ENCODE data around the gene AIMP1.
"Not testable (repeated sequence)": the region's sequence is repeated elsewhere in the genome, so short reads cannot be mapped to it uniquely, and the experiment has no call there.

Gene AIMP1

DNA sequence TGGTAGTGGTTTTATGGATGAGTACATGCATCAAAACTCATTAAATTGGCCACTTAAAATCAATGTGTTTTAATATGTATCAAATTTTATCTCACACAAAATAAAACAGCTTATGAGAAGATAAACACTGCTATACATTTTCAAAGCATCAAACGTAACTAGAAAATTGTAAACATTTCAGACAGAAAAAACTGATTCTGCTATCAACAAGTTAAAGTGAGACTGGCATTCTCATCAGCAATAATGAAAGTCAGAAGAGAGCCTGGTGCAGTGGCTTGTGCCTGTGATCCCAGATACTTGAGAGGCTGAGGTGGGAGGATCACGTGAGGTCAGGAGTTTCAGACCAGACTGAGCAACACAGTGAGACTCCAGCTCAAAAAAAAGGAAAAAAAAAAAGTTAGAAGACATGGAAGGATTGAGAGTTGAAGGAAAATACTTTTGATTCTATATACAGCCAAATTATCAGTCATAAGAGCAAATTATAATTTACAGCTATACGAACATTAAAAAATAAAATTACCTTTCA is 3.3 kb upstream of the AIMP1 start:
- DNase-seq (ENCODE audit: low spot score) = no peak

DNA sequence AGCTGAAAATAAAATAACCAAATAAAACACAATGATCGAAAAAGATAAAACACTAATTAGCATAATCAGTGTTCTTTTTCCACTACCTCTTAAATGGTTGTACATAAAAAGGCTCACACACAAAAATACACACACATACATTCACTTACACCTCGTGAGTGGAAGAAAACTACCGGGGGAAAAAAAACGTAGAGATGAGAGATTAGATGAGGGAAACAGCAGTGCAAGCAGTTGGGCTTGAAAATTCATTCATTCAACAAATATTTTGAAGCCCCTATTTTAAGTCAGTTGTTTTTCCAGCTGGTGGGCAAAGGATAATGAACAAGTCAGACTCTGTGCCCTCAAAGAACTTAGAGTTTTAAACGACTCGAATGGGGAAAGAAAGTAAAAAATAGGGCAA is 1.4 kb upstream of the AIMP1 start:
- DNase-seq (ENCODE audit: low spot score) = no peak

DNA sequence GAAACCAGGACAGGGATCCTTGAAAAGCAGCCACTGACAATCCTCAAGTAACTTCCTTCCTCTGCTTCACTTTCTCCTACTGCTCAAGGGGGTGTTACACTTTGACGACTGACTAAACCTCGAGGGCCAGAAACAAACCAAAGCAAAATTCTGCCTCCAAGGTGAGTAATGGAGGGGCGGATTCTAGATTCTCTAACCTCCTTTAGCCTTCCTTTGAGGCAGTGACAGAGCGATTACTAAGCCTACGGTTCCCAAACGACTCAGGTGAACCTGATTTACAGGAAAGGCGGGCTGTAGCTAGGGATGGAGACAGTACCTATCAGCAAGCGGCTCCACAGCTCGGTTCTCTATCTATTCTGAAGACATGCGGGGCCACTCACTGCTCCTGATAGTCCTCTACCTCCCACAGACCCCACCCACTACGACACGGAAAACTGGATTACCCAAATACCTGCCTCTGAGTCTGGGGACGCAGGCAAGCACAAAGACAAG is 828 bp upstream of the AIMP1 start:
- peak; percentile 66 for DNase-seq (ENCODE audit: low spot score)

DNA sequence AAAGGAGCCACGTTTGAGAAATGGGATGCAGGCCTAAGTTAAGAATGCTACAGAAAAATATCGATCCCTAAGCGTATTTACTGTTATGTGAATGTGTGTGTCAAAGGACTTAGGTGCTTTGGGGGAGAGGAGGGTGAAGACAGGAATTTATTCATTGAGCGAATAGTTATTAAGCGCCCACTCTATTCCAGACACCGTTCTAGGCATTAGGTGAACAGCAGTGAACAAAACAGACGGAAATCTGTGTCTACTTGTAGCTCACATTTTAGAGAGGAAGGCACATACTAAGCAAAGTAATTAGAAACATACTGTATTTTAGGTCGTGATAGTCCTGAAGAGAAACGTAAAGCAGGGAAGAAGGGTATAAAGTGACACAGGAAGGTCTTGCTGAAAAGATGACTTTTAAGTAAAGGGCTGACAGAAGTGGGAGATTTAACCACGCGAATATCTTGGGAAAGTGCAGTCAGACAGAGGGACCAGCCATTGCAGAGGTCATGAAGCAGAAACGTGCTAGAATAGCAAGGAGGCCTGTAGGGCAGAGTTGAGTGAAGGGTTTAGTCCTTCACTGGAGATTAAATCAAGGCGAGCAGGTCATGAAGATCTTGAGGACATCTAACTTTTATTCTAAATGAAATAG is 541 bp downstream of the AIMP1 start:
- DNase-seq (ENCODE audit: low spot score) = no peak

DNA sequence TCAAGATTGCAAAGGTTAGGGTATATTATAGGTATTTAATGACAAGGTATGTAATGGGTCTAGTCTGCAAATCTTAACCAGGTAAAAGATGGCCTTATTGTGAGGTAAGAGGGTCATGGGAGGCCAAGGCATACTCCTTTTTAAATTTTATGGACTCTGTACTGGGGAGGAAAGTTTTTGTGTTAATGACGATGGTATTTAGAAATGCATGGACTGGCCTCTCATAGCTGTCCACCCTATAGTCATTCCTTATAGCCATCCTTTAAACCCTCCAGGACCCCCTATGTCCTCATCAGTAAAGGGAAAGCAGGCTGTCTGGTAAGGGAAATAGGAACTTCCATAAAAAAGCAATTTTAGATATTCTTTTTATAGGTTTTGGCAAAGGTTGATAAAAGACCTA is 1.5 kb downstream of the AIMP1 start:
- DNase-seq (ENCODE audit: low spot score) = no peak

DNA sequence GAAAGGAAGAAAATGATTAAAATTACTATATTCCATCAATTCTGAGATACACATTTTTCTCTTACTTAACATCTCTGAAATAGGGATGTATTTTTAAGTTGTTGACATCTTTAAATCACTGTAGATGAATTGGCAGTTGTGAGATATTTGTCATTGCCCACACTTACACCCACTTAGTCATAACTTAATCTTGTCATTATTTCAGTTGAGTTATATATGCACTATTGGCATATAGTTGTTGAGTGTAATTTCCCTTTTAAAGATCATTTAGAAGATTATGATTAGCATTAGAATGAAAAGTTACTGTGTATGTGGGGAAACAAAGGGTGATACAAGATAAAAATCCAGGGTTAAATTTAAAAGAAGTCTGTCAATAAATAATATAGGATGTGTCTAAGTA is 2.2 kb downstream of the AIMP1 start:
- DNase-seq (ENCODE audit: low spot score) = no peak

DNA sequence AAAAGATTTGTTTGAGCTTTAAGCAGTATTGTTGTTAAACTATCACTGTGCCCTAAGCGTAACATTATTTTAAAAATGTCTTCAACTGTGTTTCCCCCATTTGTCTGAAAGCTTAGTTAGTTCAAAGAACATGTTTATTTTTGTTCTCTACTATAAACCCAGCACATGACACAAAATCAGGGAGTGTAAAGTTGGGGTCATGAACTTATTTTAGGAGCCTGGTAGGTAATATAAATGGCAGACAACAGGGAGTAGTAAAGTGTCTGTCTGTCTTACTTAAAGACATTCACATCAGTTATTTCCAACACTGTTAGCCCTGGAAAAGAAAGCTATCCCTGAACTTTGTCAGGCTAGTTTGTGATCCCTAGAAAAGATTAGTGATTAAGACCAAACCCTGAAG is 3.9 kb downstream of the AIMP1 start:
- DNase-seq (ENCODE audit: low spot score) = no peak

DNA sequence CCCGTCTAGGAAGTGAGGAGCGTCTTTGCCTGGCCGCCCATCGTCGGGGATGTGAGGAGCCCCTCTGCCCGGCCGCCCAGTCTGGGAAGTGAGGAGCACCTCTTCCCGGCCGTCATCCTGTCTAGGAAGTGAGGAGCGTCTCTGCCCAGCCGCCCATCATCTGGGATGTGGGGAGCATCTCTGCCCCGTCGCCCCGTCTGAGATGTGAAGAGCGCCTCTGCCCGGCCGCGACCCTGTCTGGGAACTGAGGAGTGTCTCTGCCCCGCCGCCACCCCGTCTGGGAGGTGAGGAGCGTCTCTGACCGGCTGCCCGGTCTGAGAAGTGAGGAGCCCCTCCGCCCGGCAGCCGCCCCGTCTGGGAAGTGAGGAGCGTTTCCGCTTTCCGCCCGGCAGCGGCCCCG is 4.8 kb downstream of the AIMP1 start:
- not testable (repeated sequence) for DNase-seq (ENCODE audit: low spot score)

DNA sequence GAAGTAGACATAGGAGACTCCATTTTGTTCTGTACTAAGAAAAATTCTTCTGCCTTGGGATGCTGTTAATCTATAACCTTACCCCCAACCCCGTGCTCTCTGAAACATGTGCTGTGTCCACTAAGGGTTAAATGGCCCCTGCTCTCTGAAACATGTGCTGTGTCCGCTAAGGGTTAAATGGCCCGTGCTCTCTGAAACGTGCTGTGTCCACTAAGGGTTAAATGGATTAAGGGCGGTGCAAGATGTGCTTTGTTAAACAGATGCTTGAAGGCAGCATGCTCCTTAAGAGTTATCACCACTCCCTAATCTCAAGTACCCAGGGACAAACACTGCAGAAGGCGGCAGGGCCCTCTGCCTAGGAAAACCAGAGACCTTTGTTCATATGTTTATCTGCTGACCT is 5.5 kb downstream of the AIMP1 start:
- DNase-seq (ENCODE audit: low spot score) = not testable (repeated sequence)

DNA sequence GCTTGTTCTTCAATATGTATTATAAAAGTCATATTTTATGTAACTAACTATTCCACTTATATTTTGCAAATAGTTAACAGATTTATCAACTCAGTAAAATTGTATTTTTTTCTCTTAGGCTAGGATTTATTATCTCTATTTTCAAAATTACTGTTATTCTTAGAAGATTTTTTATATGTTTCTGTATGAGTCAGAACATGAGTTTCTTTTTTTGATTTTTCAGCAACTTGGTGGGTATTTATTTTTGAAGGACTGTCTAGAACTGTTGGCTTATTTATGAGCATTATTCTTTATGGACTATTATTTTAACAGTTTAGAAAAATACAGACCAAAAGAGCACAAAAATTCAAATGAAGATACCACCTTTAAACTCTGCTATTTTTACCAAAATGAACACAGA is 6.8 kb downstream of the AIMP1 start:
- DNase-seq (ENCODE audit: low spot score) = no peak

DNA sequence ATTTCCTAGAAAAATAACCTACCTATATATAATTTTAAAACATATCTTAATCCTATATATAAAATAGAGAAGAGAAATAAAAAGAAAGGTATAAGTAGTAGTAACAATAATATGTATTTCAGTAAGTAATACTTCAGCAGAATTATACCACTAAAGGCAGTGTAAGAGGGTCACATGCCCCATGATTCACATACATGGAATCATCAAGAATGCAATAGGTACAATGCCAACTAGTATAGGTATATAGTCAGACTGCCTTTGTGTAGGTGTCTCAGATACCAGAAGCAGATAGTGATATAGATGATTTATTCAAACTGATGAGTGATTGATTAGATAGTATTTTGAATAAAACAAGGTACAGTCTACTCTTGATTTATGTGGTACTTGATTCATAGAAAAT is 9.4 kb downstream of the AIMP1 start:
- DNase-seq (ENCODE audit: low spot score) = no peak

DNA sequence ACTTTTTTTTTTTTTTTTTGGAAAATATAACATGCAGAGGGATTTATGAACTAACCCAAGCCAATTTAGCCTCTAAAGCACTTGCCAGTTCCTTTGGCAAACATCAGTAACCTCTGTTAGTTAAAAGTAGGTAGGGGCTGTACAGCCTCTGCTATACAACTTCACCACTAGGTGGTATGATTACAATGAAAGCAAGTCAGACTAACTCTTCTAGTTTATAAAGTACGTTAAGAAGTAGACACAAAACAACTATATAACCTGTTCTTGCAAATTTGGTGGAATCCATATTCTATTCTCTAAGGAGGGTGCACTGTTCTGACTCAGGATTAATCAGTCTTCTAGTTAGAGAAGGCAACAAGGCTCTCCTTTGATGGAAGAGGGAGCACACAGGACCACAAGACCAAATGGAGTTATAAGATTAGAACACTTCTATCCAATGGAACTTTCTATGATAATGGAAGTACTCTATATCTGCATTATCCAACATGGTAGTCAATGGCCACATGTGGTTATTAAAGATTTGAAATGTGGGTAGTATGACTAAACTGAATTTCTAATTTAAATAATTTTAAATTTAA is 12.8 kb downstream of the AIMP1 start:
- peak; percentile 26 for DNase-seq (ENCODE audit: low spot score)

DNA sequence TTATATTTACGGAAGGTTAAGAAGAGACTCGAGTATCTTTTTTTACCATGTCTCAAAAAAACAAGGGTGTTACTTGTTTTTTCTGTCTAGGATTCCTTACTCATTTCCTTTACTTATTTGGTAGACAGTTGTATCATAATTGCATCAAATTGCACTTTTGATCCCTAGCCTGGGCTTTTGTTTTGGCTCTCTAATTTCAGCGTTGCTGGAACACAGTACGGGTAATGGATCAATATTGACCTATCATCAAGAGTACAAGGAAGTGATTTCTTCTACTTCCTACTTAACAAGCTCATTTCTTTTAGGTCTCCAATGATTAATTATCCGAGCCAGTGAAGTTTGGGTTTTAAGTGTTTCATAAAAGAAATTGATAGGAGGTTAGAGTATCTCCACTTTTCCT is 16.8 kb downstream of the AIMP1 start:
- no peak for DNase-seq (ENCODE audit: low spot score)

DNA sequence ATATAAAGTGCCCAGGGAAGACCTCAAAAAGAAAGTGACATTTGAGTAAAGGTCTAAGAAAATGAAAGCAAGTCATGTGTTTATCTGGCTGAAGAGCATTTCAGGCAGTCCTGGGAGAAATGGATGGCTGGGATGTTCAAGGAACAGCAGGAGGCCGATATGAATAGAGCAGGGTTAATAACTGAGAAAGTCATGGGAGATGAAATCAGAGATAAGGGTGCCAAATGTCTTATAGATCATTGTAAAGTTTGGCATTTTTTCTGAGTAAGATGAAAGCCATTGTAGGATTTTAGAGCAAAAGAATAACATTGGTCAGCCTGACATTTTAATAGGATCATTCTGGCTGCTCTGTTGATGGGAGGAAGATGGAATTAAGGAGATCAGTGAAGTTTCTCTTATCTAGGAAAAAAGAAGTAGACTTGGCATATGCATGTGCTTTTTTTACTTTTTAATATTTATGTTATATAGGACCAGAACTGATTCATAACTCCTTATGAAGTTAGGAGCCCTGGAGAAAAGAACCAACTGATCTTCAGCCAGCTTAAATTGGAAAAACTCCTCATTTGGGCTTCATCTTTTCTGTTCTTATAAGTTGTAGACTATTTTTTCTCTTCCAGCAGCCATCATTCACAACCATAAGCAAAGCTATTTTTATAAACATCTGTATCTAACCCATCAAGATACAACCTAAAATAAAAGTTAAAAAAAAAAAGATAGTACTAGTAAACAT is 18.6 kb downstream of the AIMP1 start:
- DNase-seq (ENCODE audit: low spot score) = no peak

DNA sequence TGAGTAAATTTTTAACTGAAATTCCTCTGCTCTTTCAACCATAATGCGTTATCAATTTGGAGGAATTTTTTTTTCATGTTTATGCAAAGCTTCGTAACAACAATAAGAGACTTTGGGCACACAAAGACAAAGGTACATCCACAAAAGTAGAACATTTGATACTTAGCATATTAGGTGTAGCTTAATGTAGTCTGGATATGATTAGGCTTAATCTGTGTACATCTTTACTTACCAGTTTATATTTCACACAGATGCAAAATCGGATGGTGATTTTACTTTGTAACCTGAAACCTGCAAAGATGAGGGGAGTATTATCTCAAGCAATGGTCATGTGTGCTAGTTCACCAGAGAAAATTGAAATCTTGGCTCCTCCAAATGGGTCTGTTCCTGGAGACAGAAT is 20.3 kb downstream of the AIMP1 start:
- no peak for DNase-seq (ENCODE audit: low spot score)

DNA sequence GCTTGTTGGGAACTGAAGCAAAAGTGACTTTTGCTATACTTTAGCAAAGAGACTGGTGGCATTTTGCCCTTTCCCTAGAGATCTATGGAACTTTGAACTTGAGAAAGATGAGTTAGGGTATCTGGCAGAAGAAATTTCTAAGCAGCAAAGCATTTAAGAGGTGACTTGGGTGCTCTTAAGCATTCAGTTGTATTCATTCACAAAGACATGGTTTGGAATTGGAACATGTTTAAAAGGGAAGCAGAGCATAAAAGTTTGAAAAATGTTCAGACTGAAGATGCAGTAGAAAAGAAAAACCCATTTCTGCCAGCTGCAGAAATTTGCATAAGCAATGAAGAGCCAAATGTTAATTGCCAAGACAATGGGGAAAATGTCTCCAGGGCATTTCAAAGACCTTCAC is 21.6 kb downstream of the AIMP1 start:
- DNase-seq (ENCODE audit: low spot score) = no peak

DNA sequence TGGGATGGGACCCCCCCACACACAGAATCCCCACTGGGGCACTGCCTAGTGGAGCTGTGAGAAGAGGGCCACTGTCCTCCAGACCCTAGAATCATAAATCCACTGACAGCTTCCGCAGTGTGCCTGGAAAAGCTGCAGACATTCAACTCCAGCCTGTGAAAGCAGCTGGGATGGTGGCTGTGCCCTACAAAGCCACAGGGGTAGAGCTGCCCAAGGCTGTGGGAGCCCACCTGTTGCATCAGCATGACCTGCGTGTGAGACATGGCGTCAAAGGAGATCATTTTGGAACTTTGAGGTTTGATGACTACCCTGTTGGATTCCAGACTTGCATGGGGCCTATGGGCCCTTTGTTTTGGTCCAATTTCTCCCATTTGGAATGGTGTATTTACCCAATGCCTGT is 22.3 kb downstream of the AIMP1 start:
- no peak for DNase-seq (ENCODE audit: low spot score)

DNA sequence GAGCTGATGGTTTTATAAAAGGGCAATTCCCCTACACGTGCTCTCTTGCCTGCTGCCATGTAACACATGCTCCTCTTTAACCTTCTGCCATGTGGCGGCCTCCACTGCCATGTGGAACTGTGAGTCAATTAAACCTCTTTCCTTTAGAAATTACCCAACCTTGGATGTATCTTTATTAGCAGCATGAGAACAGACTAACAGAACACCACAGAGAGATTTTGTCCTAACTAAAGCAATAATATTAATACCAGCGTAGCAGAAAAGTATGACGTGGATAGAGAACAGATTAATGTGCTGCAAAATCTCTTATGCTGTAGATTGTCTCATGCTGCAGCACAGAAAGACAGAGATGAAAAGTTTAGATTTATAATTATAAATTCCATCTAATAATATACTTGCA is 23.1 kb downstream of the AIMP1 start:
- no peak for DNase-seq (ENCODE audit: low spot score)

DNA sequence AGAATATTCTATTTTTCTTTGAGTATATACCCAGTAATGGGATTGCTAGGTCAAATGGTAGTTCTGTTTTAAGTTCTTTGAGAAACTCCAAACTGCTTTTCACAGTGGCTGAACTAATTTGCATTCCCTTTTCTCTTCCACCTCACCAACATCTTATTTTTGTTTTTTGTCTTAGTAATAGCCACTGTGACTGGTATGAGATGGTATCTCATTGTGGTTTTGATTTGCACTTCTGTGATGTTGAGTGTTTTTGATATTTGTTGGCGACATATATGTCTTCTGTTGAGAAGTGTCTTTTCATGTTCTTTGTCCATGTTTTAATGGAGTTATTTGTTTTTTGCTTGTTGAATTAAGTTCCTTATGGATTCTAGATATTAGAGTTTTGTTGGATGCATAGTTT is 24.4 kb downstream of the AIMP1 start:
- no peak for DNase-seq (ENCODE audit: low spot score)

DNA sequence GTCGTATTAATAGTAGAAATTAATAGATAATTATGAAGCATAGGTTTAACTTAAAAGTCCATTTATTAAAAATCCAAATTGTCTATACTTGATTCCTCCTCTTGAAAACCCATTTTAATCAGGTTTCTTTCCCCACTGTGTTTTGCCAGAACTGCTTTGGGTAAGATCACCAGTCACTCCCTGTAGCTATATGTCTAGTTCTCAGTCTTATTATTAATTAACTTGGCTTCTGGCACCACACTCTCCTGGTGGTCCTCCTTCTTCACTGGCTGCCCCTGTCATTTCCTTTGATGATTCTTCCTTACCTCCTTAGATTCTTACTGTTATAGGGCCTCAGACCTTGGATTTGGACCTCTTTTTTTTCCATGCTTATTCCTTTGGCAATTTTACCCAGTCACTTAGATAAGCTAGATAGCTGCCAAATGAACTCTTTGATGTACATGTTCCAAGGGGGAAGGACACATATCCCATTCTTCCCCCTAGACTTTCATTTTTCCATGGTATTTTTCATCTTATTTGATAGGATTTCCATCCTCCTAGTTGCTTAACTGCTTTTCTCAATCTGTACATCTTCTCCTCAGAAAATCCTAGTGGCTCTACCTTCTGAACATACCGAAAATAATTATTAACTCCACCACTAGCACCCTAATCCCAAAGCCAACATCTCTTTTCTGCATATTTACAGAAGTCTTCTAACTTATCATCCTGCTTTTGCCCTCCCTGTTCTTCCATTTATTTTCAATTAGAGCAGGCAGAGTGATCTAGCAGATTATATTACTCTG is 27.7 kb downstream of the AIMP1 start:
- DNase-seq (ENCODE audit: low spot score) = no peak

DNA sequence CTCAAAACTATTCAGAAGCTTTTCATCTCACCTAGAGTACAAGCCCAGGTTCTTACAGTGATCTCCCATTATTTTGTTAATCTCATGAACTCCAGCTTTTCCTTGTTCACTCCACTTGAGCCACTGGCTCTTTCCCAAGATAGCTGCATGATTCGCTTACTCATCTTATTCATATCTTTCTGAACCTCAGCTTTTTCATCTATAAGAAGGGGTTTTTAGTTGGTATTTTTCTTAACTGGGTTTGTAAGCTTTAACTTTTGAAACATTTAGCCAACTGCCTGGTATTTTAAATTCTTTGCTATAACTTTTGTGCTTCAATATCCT is 28.3 kb downstream of the AIMP1 start:
- no peak for DNase-seq (ENCODE audit: low spot score)

DNA sequence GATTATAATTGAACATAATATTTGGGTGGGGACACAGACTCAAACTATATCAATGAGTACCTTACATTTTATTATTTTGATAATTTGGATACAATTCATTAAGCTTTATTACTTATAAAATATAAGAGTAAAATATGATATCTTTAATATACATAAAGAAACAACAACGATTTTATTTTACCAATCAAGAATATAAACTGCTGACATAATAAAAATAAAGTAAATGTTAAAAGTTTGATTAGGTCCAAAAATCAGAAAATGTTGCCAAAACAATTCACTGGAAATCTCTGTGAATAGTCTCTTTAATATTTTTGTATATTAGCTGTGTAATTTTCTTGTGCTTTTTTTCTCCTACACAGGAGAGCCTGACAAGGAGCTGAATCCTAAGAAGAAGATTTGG is 30.8 kb downstream of the AIMP1 start:
- no peak for DNase-seq (ENCODE audit: low spot score)

DNA sequence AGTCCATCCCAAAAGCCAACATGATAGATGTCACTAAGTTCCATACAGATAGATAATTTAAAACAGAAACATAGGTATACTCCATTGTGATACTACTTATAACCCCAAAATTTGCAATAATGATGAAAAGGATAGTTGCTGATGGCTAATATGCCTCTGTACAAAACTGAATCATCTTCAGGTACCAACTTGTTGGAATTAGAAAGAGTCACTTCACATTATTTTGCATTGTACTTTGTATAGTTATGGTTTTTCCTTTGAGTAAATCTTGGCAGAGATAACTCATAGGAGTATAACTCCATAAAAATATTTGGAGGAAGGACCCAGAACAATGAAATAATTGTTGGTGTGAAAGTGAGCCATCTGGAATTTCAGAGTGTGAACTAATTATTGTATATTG is 34.7 kb downstream of the AIMP1 start:
- DNase-seq (ENCODE audit: low spot score) = no peak
